NCI-H526 (cell line): ENCODE results near the gene ERC1.

ENCODE experiments used
- DNase-seq, 2 experiments: peaks; one replicate each; lab custom pipeline; 2025; lab: John Stamatoyannopoulos, UW

The ERC1 gene

GRCh38 chr12:1491983-1492697 is 501.1 kb downstream of the ERC1 start:
- no peak for DNase-seq

- DNase-seq, result no peak
Measured at GRCh38 chr12:1493781-1494565, 502.9 kb downstream of the ERC1 start.

DNA sequence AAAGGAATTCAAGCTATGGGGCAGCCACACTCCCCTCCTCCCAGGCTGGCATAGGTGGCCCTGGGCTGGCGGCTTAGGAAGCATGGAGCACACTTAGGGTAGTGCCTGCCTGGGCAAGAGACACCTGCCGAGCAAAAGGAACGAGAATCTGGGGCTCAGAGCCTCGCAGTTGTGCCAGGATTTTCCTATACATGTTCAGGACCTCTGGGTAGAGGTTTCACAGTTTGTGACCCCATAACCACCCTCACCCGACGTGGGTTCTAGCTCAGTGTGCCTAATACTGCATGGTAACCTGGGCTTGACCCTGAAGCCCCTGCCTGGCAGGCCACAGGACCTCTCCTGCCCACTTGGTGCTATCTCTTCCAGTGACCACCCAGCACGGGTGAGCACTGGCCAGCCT is 503.8 kb downstream of the ERC1 start:
- DNase-seq, result no peak

DNA sequence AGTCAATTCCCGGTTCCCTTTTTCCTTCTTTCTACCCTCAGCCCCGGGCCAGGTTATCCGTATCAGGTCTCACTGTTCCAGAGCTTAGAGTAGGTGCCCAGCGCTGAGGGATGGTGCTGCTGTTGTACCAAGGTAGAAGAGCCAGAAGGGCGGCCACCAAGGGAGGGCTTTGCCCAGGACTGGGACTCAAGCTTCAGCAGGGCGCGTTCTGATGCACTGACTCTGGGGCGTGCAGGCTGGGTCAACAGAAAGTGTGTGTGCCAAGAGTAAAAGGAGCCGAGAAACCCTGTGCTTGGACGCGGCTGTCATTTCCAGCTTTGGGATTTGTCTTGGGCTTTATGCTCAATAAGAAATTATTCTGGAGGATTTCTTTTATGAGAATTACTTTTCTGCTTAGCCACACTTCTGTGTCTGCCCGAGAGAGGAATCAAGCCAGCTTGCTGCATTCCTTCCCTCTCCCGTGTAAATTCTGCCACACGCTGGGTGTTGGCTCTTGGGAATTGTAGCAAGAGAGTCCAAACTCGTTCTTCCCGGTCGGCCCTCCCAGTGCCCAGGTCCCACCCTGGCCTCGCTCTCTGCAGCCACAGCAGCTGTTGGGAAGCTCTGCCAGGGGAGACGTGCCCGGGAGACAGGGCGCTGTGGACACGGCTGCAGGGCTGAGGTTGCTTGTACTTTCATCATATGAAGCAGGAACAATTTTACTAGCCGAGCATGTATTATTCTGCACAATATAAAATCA is 505.3 kb downstream of the ERC1 start:
- peak in 1 of 2 experiments; percentile 65 for DNase-seq

GRCh38 chr12:1497161-1497560 is 506.1 kb downstream of the ERC1 start:
- no peak for DNase-seq

- DNase-seq, result no peak
Measured at GRCh38 chr12:1498199-1498740, 507.2 kb downstream of the ERC1 start.

DNA sequence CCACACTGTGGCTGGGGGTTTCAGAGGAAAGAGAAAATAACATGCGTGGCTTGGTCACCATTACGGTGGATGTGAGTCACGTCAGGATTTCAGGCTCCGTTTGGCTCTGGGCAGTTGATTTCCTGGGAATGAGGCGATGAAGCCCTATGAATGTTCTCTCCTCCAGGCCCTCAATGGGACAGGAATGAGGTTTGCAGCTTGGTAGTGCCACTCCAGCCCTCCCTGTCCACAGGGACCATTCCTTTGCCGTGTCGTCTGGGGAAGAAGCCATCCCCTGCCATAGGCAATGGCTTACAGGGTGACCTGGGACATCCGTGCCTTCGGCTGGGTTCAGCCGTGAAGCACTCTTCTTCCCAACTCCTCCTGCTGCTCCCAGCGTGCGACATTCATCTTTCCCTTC is 508.3 kb downstream of the ERC1 start:
- DNase-seq, result no peak

- DNase-seq, result no peak
Measured at GRCh38 chr12:1500095-1500801, 509.2 kb downstream of the ERC1 start.

- no peak for DNase-seq
Measured at GRCh38 chr12:1501001-1501400, 510.0 kb downstream of the ERC1 start.

GRCh38 chr12:1501695-1502378 is 510.8 kb downstream of the ERC1 start:
- no peak for DNase-seq

- no peak for DNase-seq
Measured at GRCh38 chr12:1502379-1502720, 511.3 kb downstream of the ERC1 start.

- DNase-seq, result no peak
Measured at GRCh38 chr12:1502831-1503230, 511.8 kb downstream of the ERC1 start.

GRCh38 chr12:1503281-1503711 is 512.3 kb downstream of the ERC1 start:
- no peak for DNase-seq

GRCh38 chr12:1504304-1504894 is 513.4 kb downstream of the ERC1 start:
- no peak for DNase-seq

- DNase-seq, result no peak
Measured at GRCh38 chr12:1504895-1505311, 513.9 kb downstream of the ERC1 start.

- DNase-seq, result no peak
Measured at GRCh38 chr12:1505576-1505975, 514.6 kb downstream of the ERC1 start.

DNA sequence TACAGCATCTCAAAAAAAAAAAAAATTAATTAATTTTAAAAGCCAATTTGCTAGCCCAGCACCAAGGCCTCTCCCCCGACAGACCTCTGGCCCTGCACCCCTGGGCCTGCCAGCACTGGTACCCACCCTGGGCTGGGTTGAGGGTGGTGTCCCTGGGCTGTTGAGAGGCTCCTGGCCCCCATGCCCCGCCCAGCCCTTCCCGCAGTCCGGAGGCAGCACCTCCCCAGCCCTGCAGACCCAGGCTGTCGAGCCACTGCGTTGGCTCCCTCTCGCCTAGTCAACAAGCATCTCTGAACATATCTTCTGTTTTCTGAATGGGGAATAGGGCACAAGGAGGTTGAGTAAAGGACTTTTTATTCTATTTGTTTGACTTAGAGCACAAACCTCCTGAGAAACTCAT is 516.3 kb downstream of the ERC1 start:
- DNase-seq, result no peak

- no peak for DNase-seq
Measured at GRCh38 chr12:1509413-1510052, 518.5 kb downstream of the ERC1 start.

DNA sequence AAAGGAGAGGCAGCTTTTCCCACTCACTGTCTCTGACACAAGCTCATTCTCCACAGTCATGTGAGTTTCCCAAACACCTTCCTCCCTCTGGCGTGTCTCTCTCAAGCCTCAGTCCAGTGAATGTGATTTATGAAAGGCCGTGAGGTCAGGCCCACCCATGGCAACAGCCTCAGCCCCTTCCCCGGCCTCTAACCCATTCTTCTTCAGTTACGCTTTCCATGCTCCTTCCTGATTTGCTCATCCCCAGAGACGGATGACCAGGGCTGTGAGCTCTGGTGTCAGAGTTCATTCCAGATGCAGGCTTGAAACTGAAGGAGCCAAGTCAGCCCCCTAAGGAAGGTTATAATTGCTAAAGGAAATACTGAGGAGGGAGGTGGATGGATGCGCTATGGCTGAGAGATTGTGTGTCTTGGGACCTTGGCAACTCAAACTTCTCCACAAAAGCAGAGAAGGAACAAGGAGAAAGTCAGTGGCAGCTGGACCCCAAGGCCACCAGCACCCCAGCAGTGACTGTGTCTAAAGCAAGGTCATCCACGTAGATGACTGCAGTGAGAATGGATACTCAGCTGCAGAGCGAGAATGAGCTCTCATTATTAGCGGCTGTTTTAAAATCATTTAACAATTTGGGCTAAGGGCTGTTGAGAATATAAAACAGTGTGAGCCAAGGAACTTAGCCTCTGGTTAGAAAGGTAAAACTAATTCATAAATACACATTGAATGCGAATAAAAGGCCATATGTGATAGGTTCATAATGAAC is 519.2 kb downstream of the ERC1 start:
- no peak for DNase-seq

GRCh38 chr12:1515010-1515409 is 524.0 kb downstream of the ERC1 start:
- no peak for DNase-seq
